ENCODE results near the gene CFHR4. TPM values are rescaled to one million over a fixed set of nuclear protein-coding genes. Genes with fewer than 3 reads are reported as not detected.
"Not testable (repeated sequence)": the region's sequence is repeated elsewhere in the genome, so short reads cannot be mapped to it uniquely, and the experiment has no call there.

Gene CFHR4
- total RNA-seq (2014; rRNA removed; shearing (Covaris generic); ENCODE audit: low replicate concordance) = not detected in 2 replicates

DNA sequence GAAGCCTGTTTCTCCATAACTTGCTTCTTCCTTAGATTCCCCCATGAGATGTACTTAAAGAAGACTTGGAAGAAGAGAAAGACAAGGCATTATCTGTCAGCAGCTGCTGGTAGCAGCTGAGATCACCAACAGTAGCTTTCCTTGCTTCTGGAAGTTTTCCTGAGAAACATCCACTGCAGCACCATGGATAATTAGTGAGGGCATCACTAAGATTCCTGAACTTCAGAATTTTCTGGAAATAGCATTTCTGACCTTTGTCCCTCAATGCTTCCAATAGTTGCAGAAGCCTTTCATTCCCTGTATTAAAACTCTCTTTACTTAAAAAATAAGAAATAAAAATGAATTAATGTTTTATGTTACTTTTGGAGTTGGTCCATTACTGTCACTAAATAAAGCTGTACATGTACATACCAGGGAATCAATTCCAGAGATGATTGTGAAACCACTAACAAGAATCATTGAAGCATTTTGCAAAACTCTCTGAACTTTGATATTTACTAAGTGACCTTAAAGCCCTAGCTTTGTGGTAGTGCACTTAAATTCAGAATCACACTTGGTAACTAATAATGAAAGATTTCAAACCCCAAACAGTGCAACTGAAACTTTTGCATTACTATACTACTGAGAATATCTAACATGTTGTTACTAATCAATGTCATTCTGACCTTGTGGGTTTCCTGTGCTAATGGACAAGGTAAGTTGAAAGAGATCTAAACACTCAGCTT lies at the start of gene CFHR4:
Gene CFHR4, plus strand, starts transcription at position 538 of the 725 bp plus-strand sequence. Its CDS starts 99 bp downstream, at position 637.
- Histone ChIP-seq H3K79me2 (ENCODE audit: low read length) (no peaks in the 10 kb centered on the region), H3K4me3 (ENCODE audit: low read length) (no peak within 1 kb of the TSS), H4K20me1 (ENCODE audit: insufficient read depth, low read depth, low read length) (no peaks in the 10 kb centered on the region), H3K4me1 (ENCODE audit: low read length) (no peaks in the 10 kb centered on the region), H3K9me3 (ENCODE audit: low read length) (no peaks in the 10 kb centered on the region), H3K4me2 (ENCODE audit: low read depth, low read length, poor library complexity, severe bottlenecking) (no peak within 1 kb of the TSS), H3K27ac (ENCODE audit: low read length) (no peak within 1 kb of the TSS), H2AFZ (ENCODE audit: low read length) (no peak within 1 kb of the TSS), H3K9me2 (replicated peaks; ENCODE audit: insufficient read depth, low read length) (no peaks in the 10 kb centered on the region), H3K9ac (ENCODE audit: low read length) (no peak within 1 kb of the TSS), H3K36me3 (ENCODE audit: insufficient read depth, low read length) (no peaks in the 10 kb centered on the region), H3K27me3 (ENCODE audit: low read length) (no peaks in the 10 kb centered on the region)
- no peak for DNase-seq

DNA sequence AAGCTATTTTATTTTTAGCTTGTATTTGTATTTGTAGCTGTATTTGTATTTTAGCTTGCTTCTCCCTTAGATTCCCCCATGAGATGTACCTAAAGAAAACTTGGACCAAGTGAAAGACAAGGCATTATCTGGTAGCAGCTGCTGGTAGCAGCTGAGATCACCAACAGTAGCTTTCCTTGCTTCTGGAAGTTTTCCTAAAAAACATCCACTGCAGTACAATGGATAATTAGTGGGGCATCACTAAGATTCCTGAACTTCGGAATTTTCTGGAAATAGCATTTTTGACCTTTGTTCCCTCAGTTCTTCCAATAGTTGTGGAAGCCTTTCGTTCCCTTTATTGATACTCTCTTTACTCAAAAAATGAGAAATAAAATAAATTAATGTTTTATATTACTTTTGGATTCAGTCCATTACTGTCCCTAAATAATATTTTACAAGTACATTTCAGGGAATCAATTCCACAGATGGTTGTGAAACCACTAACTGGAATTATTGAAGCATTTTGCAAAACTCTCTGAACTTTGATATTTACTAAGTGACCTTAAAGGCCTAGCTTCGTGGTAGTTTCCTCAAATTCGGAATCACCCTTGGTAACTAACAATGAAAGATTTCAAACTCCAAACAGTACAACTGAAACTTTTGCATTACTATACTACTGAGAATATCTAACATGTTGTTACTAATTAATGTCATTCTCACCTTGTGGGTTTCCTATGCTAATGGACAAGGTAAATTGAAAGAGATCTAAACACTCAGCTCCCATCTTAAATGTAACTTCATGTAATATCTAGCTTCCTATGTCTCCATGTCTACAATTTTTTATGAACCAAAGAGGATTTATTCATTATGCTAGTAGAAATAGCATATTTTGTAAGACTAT lies 38.0 kb upstream of the CFHR4 start:
- H4K20me1 ChIP-seq (ENCODE audit: insufficient read depth, low read depth, low read length); H3K79me2 ChIP-seq (ENCODE audit: low read length); DNase-seq; H3K9me2 ChIP-seq (replicated peaks; ENCODE audit: insufficient read depth, low read length); H3K27me3 ChIP-seq (ENCODE audit: low read length); H3K9me3 ChIP-seq (ENCODE audit: low read length); H3K27ac ChIP-seq (ENCODE audit: low read length); H3K9ac ChIP-seq (ENCODE audit: low read length); H2AFZ ChIP-seq (ENCODE audit: low read length); H3K4me1 ChIP-seq (ENCODE audit: low read length); H3K4me2 ChIP-seq (ENCODE audit: low read depth, low read length, poor library complexity, severe bottlenecking); H3K4me3 ChIP-seq (ENCODE audit: low read length); H3K36me3 ChIP-seq (ENCODE audit: insufficient read depth, low read length): not testable (repeated sequence)

GRCh38 chr1:196856053-196856452 lies 31.8 kb upstream of the CFHR4 start:
- Histone ChIP-seq H3K9me3 (ENCODE audit: low read length) (no peaks in the 10 kb centered on the region), H4K20me1 (ENCODE audit: insufficient read depth, low read depth, low read length) (no peaks in the 10 kb centered on the region), H3K27ac (ENCODE audit: low read length) (no peak overlapping the region), H3K36me3 (ENCODE audit: insufficient read depth, low read length) (no peaks in the 10 kb centered on the region), H3K4me2 (ENCODE audit: low read depth, low read length, poor library complexity, severe bottlenecking) (no peak overlapping the region), H3K9ac (ENCODE audit: low read length) (no peak overlapping the region), H3K4me3 (ENCODE audit: low read length) (no peak overlapping the region), H3K4me1 (ENCODE audit: low read length) (0 out of 2 replicates have a peak, but pooled peaks cover 3% of the 10 kb centered on the region), H3K27me3 (ENCODE audit: low read length) (no peaks in the 10 kb centered on the region), H2AFZ (ENCODE audit: low read length) (no peak overlapping the region), H3K79me2 (ENCODE audit: low read length) (no peaks in the 10 kb centered on the region), H3K9me2 (replicated peaks; ENCODE audit: insufficient read depth, low read length) (no peaks in the 10 kb centered on the region)
- DNase-seq = no peak

- Histone ChIP-seq H2AFZ (ENCODE audit: low read length) (no peak overlapping the region), H3K4me2 (ENCODE audit: low read depth, low read length, poor library complexity, severe bottlenecking) (no peak overlapping the region), H3K4me1 (ENCODE audit: low read length) (0 out of 2 replicates have a peak, but pooled peaks cover 3% of the 10 kb centered on the region), H3K4me3 (ENCODE audit: low read length) (no peak overlapping the region), H3K9ac (ENCODE audit: low read length) (no peak overlapping the region), H3K9me3 (ENCODE audit: low read length) (no peaks in the 10 kb centered on the region), H3K27ac (ENCODE audit: low read length) (no peak overlapping the region), H3K9me2 (replicated peaks; ENCODE audit: insufficient read depth, low read length) (no peaks in the 10 kb centered on the region), H3K36me3 (ENCODE audit: insufficient read depth, low read length) (no peaks in the 10 kb centered on the region), H3K79me2 (ENCODE audit: low read length) (no peaks in the 10 kb centered on the region), H4K20me1 (ENCODE audit: insufficient read depth, low read depth, low read length) (no peaks in the 10 kb centered on the region), H3K27me3 (ENCODE audit: low read length) (no peaks in the 10 kb centered on the region)
- no peak for DNase-seq
These were observed 30.7 kb upstream of the CFHR4 start for GRCh38 chr1:196857188-196857587.

DNA sequence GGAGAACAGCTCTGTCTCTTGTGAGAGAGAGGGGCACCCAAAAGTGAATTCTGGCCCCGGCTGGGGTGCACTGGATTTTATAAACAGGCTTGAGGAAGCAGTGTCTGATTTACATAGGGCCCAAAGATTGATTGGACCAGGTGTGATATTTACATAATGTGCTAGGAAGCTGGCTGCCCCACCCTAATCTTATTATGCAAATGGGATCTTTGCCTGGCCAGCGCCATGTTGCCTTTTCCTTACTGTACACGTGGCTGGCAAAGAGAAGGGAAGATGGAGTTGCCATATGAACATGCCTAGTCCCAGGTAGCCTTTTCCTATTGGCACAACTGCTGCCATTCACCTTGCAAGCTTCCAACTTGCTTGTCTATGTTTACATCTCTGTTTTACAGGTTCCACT lies 29.0 kb upstream of the CFHR4 start:
- H3K9ac ChIP-seq (ENCODE audit: low read length) = no peak overlapping the region
- no peaks in the 10 kb centered on the region for H4K20me1 ChIP-seq (ENCODE audit: insufficient read depth, low read depth, low read length)
- no peaks in the 10 kb centered on the region for H3K36me3 ChIP-seq (ENCODE audit: insufficient read depth, low read length)
- H3K79me2 ChIP-seq (ENCODE audit: low read length) = no peaks in the 10 kb centered on the region
- H3K4me2 ChIP-seq (ENCODE audit: low read depth, low read length, poor library complexity, severe bottlenecking) = no peak overlapping the region
- H3K27me3 ChIP-seq (ENCODE audit: low read length) = no peaks in the 10 kb centered on the region
- H3K9me2 ChIP-seq (replicated peaks; ENCODE audit: insufficient read depth, low read length) = no peaks in the 10 kb centered on the region
- DNase-seq = no peak
- no peak overlapping the region for H3K27ac ChIP-seq (ENCODE audit: low read length)
- H3K4me1 ChIP-seq (ENCODE audit: low read length) = 0 out of 2 replicates have a peak, but pooled peaks cover 3% of the 10 kb centered on the region
- no peak overlapping the region for H3K4me3 ChIP-seq (ENCODE audit: low read length)
- H2AFZ ChIP-seq (ENCODE audit: low read length) = no peak overlapping the region
- H3K9me3 ChIP-seq (ENCODE audit: low read length) = no peaks in the 10 kb centered on the region

GRCh38 chr1:196860323-196860884 lies 27.4 kb upstream of the CFHR4 start:
- no peaks in the 10 kb centered on the region for H3K27me3 ChIP-seq (ENCODE audit: low read length)
- no peak overlapping the region for H3K9ac ChIP-seq (ENCODE audit: low read length)
- no peaks in the 10 kb centered on the region for H3K9me2 ChIP-seq (replicated peaks; ENCODE audit: insufficient read depth, low read length)
- H2AFZ ChIP-seq (ENCODE audit: low read length) = no peak overlapping the region
- no peaks in the 10 kb centered on the region for H3K36me3 ChIP-seq (ENCODE audit: insufficient read depth, low read length)
- H3K79me2 ChIP-seq (ENCODE audit: low read length) = no peaks in the 10 kb centered on the region
- H3K9me3 ChIP-seq (ENCODE audit: low read length) = no peaks in the 10 kb centered on the region
- no peak for DNase-seq
- H3K27ac ChIP-seq (ENCODE audit: low read length) = no peak overlapping the region
- H3K4me1 ChIP-seq (ENCODE audit: low read length) = 0 out of 2 replicates have a peak, but pooled peaks cover 3% of the 10 kb centered on the region
- no peak overlapping the region for H3K4me3 ChIP-seq (ENCODE audit: low read length)
- H4K20me1 ChIP-seq (ENCODE audit: insufficient read depth, low read depth, low read length) = no peaks in the 10 kb centered on the region
- no peak overlapping the region for H3K4me2 ChIP-seq (ENCODE audit: low read depth, low read length, poor library complexity, severe bottlenecking)

DNA sequence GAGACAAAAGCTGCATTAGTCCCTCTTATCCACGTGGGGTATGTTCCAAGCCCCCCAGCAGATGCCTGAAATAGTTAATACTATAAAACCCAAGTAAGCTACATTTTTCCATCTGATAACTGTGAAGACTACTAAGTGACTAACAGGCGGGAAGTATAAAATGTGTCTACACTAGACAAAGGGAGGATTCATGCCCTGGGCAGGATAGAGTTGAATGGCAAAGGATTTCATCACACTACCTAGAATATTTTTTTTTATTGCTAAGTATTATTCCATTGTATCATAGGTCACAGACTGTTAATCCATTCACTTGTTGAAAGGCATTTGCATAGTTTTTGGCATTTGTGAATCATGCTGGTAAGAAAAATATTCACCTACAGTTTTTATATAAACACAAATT lies 26.4 kb upstream of the CFHR4 start:
- Histone ChIP-seq H3K4me1 (ENCODE audit: low read length) (0 out of 2 replicates have a peak, but pooled peaks cover 3% of the 10 kb centered on the region), H3K9me2 (replicated peaks; ENCODE audit: insufficient read depth, low read length) (no peaks in the 10 kb centered on the region), H3K4me3 (ENCODE audit: low read length) (no peak overlapping the region), H3K9me3 (ENCODE audit: low read length) (no peaks in the 10 kb centered on the region), H3K79me2 (ENCODE audit: low read length) (no peaks in the 10 kb centered on the region), H3K9ac (ENCODE audit: low read length) (no peak overlapping the region), H3K27me3 (ENCODE audit: low read length) (no peaks in the 10 kb centered on the region), H4K20me1 (ENCODE audit: insufficient read depth, low read depth, low read length) (no peaks in the 10 kb centered on the region), H3K27ac (ENCODE audit: low read length) (no peak overlapping the region), H2AFZ (ENCODE audit: low read length) (no peak overlapping the region), H3K4me2 (ENCODE audit: low read depth, low read length, poor library complexity, severe bottlenecking) (no peak overlapping the region), H3K36me3 (ENCODE audit: insufficient read depth, low read length) (no peaks in the 10 kb centered on the region)
- DNase-seq = no peak

DNA sequence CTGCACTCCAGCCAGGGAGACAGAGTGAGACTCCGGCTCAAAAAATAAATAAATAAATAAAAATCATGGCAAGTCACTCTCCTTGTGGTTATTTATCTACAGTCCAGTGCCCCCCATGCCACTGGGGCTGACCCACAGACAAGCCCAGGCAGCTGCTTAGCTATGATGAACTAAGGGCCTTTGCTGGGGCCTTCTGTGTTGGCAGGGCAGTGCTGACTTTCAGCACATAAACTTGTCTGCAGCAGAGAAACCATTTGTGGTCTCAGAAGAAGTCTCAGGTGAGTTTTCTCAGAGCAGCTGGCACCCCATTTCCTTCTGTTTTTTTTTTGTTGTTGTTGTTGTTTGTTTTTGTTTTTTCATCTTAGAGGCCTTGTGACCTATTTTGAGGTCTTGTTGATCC lies 20.9 kb upstream of the CFHR4 start:
- Histone ChIP-seq H3K4me3 (ENCODE audit: low read length) (no peak overlapping the region), H3K9me3 (ENCODE audit: low read length) (no peaks in the 10 kb centered on the region), H2AFZ (ENCODE audit: low read length) (no peak overlapping the region), H3K36me3 (ENCODE audit: insufficient read depth, low read length) (no peaks in the 10 kb centered on the region), H3K4me1 (ENCODE audit: low read length) (no peaks in the 10 kb centered on the region), H3K9ac (ENCODE audit: low read length) (no peak overlapping the region), H3K27ac (ENCODE audit: low read length) (no peak overlapping the region), H3K9me2 (replicated peaks; ENCODE audit: insufficient read depth, low read length) (no peaks in the 10 kb centered on the region), H3K4me2 (ENCODE audit: low read depth, low read length, poor library complexity, severe bottlenecking) (no peak overlapping the region), H3K27me3 (ENCODE audit: low read length) (no peaks in the 10 kb centered on the region), H3K79me2 (ENCODE audit: low read length) (no peaks in the 10 kb centered on the region), H4K20me1 (ENCODE audit: insufficient read depth, low read depth, low read length) (no peaks in the 10 kb centered on the region)
- no peak for DNase-seq

Data from Karpas-422 (cell line).